Liver (tissue), 9 donors: ENCODE measurements around the gene XPNPEP3. TPM values are rescaled to one million over a fixed set of nuclear protein-coding genes. Genes with fewer than 3 reads are reported as not detected.

Experiments
- DNase-seq: peaks from one replicate; pipeline ENCODE4 v3.0.0-alpha.2; 2017; ENCODE audit warnings: low spot score
- H3K27ac ChIP-seq, 2 donors: one replicate each; pipeline ENCODE4 v1.7.0; 2013; ENCODE audit warnings: inconsistent platforms in 2 of 2, low read length in 2 of 2, control low read depth in 1 of 2, low read depth in 1 of 2, mild to moderate bottlenecking in 1 of 2
- H3K27me3 ChIP-seq, 4 donors: one replicate each; pipeline versions ENCODE4 v1.6.1 to v1.7.0; 2013; ENCODE audit warnings: low read length in 3 of 4, inconsistent platforms in 1 of 4, mild to moderate bottlenecking in 1 of 4, moderate library complexity in 1 of 4; ENCODE audit not compliant: control insufficient read depth in 4 of 4, insufficient read depth in 4 of 4
- H3K36me3 ChIP-seq, 4 donors: one replicate each; pipeline versions ENCODE4 v1.6.1 to v1.7.0; 2013; ENCODE audit warnings: low read length in 3 of 4, mild to moderate bottlenecking in 3 of 4, low read depth in 1 of 4, moderate library complexity in 1 of 4; ENCODE audit not compliant: control insufficient read depth in 4 of 4, insufficient read depth in 3 of 4
- H3K4me1 ChIP-seq, 4 donors: one replicate each; pipeline versions ENCODE4 v1.6.1 to v1.7.0; 2013; ENCODE audit warnings: low read length in 3 of 4, mild to moderate bottlenecking in 3 of 4, moderate library complexity in 1 of 4; ENCODE audit not compliant: control insufficient read depth in 4 of 4, insufficient read depth in 4 of 4
- H3K4me3 ChIP-seq, 3 donors: one replicate each; pipeline versions ENCODE4 v1.6.1 to v1.7.0; 2013; ENCODE audit warnings: low read length in 3 of 3, control low read depth in 1 of 3, low read depth in 1 of 3, mild to moderate bottlenecking in 1 of 3
- H3K9ac ChIP-seq, 2 donors: one replicate each; pipeline ENCODE4 v1.7.0; 2013; ENCODE audit warnings: low read length in 2 of 2, mild to moderate bottlenecking in 2 of 2, moderate library complexity in 2 of 2, control low read depth in 1 of 2, low read depth in 1 of 2
- H3K9me3 ChIP-seq, 4 donors: one replicate each; pipeline versions ENCODE4 v1.6.1 to v1.7.0; 2013; ENCODE audit warnings: low read length in 3 of 4; ENCODE audit not compliant: control insufficient read depth in 4 of 4
- EGR1 ChIP-seq, 2 donors: IDR thresholded peaks; 2 replicates each; pipeline ENCODE4 v1.6.1; 2016 to 2018; ENCODE audit warnings: antibody characterized with exemption in 2 of 2, low read depth in 2 of 2
- FOXA1 ChIP-seq: IDR thresholded peaks from 2 replicates; pipeline ENCODE4 v1.6.1; 2016; ENCODE audit warnings: antibody characterized with exemption
- JUND ChIP-seq, 2 donors: IDR thresholded peaks; 2 replicates each; pipeline ENCODE4 v1.6.1; 2016; ENCODE audit warnings: antibody characterized with exemption in 2 of 2
- NR2F2 ChIP-seq: IDR thresholded peaks from 2 replicates; pipeline ENCODE4 v1.6.1; 2016; ENCODE audit warnings: antibody characterized with exemption
- RAD21 ChIP-seq, 2 donors: IDR thresholded peaks; 2 replicates each; pipeline ENCODE4 v1.6.1; 2016; ENCODE audit warnings: antibody characterized with exemption in 2 of 2, mild to moderate bottlenecking in 2 of 2
- TAF1 ChIP-seq: conservative IDR thresholded peaks from 2 replicates; pipeline ENCODE4 v1.6.1; 2016; ENCODE audit warnings: antibody characterized with exemption, mild to moderate bottlenecking
- YY1 ChIP-seq: IDR thresholded peaks from 2 replicates; pipeline ENCODE4 v1.6.1; 2016; ENCODE audit warnings: antibody characterized with exemption, mild to moderate bottlenecking
- WGBS: extraction: QIAGEN DNeasy Blood & Tissue Kit; methylation state at CpG from one replicate; pipeline ENCODE4 v1.1.7; 2013; 5-methylcytosine and 5-hydroxymethylcytosine counted together
- polyA plus RNA-seq, 2 donors: library from polyadenylated mRNA; stranded (reverse) in 1 of 2; unstranded in 1 of 2; fragments of 200-250 nt in 1 of 2; fragments of >200 nt in 1 of 2; fragmentation: Nextera tagmentation in 1 of 2; extraction: Ambion mirVana in 1 of 2; gene quantifications; one replicate each; pipeline versions ENCODE4 v1.2.1 to v1.2.3, GENCODE V29; 2013 to 2015
- total RNA-seq, 2 donors: library from RNA; depleted of rRNA; stranded (reverse); fragments of >200 nt; gene quantifications; one replicate each; pipeline ENCODE4 v1.2.3, GENCODE V29; 2014
- TF ChIP-seq, protein P1 (sequence below): IDR thresholded peaks from 2 replicates; pipeline ENCODE4 v1.6.1; 2016; ENCODE audit warnings: antibody characterized with exemption
- TF ChIP-seq, protein P2 (sequence below): IDR thresholded peaks from 2 replicates; pipeline ENCODE4 v1.6.1; 2016; ENCODE audit warnings: antibody characterized with exemption
- TF ChIP-seq, protein P3 (sequence below): IDR thresholded peaks from 2 replicates; pipeline ENCODE4 v1.6.1; 2016; ENCODE audit warnings: antibody characterized with exemption
- TF ChIP-seq, protein P4 (sequence below): fragments of 150-350 bp; IDR thresholded peaks from 2 replicates; pipeline ENCODE4 v1.5.1; 2017; ENCODE audit warnings: improper control_type of control experiment, low read depth, low read length; ENCODE audit not compliant: missing input control
- donor health status: healthy.
- donor health status: healthy.
- donor health status: healthy.
- donor health status: healthy.
- donor health status: healthy.

The XPNPEP3 gene
- total and polyA plus RNA-seq, 4 donors: 5.5 to 16.4 (median 8.6) TPM

DNA sequence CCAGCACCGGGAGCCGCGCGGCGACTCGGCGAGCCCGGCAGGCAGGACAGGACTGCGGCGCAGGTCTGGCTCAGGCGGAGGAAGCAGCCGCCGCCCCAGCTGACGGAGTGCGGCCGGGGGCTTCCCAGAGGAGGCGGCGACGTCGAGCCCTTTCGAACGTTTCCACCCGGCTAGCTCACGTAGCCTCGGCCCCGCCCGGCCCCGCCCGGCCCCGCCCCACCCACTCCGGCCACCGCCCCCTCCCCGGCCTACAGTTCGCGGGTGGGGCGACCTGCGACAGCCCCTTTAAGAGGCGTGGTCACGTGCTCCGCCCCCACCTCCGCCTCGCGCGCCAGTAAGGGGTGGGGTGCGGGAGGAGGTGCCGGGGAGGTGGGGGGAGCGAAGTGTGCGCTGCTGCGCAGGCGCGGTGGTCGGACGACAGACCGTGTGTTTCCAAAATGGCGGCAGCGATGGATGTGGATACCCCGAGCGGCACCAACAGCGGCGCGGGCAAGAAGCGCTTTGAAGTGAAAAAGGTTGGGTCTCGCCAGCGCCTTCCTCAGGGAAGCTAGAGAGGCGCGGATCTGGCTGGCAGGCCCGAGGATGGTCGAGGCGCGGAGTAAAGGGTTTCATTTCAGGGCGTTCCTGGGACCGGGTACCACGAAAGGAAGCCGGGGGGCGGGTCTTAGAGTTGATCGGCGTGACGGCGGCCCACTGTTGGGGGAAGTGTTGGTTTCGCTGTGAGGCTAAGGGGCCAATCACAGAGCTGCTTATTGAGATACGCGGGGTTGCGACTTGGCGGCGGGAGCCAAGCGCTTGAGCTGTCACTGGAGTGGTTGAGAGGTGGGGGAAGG, 94.2 kb downstream of the XPNPEP3 start, which contains the start of gene RBX1 (continued):
- TF ChIP-seq, protein P1, sequence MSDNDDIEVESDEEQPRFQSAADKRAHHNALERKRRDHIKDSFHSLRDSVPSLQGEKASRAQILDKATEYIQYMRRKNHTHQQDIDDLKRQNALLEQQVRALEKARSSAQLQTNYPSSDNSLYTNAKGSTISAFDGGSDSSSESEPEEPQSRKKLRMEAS: peak; percentile 14

DNA sequence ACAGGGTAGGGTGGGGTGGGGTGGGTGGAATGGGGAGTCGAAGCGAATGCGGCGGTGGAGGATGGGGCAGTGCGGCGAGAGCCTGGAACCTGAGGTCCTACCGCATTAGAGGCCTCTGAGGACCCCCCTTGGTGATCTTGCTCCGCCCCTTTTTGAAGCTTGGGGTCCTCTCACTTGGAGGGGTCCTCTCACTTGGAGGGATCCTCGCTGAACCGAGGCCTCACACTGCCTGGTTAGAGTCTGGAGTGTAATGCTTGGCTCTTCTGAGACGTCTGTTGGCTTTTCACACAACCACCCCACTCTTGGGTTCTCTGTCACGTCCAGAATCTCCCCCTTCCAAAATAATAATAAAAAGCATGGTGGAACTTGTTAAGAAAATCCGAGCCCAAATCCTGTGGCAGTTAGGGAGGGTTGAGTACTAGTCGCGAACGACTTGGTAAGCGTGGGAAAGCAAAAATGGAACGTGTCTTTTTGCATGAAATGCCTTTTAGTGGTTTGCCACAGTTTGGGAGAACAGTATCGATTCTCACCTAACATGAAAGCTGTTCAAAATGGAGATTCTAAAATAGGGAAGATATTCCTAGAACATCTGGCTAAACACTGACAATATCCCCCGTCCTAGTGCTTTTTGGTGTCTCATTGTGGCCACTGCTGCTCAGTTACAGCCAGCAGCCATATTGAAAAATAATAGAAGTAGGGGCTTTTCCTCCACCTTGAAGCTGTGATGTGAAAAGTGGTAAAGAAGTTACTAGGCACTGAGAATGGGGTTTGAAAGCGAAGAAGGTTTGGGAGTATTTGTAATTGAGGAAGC, 95.1 kb downstream of the XPNPEP3 start:
- DNase-seq: no peak
- peak overlapping the region; percentile 73 to 95 for H3K27ac ChIP-seq
- H3K36me3 ChIP-seq: peaks cover 4 to 11% (median 6%) of the 10 kb centered on the region in 4 donors
- H3K9me3 ChIP-seq: no peaks in the 10 kb centered on the region
- WGBS: 8% methylated on average over 21 of the region's 21 CpGs
- H3K27me3 ChIP-seq: no peaks in the 10 kb centered on the region
- peaks cover 3 to 17% (median 10%) of the 10 kb centered on the region in 4 donors for H3K4me1 ChIP-seq
- peak overlapping the region; percentile 56 to 88 for H3K9ac ChIP-seq
- TF ChIP-seq YY1 (peak; percentile 61), EGR1 (IDR thresholded peaks at IDR 0.05; ENCODE audit: low read depth in 2 of 2) (no peak)
- peak overlapping the region; percentile 89 to 100 (median 90) for H3K4me3 ChIP-seq

DNA sequence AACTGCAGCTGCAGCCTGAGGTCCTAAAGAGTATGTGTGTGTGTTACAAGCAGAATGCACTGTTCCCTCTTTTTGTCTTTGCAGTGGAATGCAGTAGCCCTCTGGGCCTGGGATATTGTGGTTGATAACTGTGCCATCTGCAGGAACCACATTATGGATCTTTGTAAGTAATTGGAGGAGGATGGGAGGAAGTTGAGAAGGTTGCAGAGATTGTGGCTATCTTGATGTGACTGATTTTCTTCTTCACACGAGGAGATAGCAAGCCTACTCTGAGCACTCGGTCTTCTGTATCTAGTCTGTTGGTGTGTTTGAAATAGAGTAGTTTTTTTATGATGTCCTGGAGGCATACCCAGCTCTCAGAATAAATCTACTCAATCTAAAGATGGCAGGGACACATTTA, 96.5 kb downstream of the XPNPEP3 start:
- TF ChIP-seq, protein P1: no peak
- TF ChIP-seq RAD21 (IDR thresholded peaks at IDR 0.05) (no peak), NR2F2 (no peak), TAF1 (no peak), FOXA1 (no peak), JUND (IDR thresholded peaks at IDR 0.05) (no peak)
- TF ChIP-seq, protein P2, sequence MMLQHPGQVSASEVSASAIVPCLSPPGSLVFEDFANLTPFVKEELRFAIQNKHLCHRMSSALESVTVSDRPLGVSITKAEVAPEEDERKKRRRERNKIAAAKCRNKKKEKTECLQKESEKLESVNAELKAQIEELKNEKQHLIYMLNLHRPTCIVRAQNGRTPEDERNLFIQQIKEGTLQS: no peak
- TF ChIP-seq, protein P3, sequence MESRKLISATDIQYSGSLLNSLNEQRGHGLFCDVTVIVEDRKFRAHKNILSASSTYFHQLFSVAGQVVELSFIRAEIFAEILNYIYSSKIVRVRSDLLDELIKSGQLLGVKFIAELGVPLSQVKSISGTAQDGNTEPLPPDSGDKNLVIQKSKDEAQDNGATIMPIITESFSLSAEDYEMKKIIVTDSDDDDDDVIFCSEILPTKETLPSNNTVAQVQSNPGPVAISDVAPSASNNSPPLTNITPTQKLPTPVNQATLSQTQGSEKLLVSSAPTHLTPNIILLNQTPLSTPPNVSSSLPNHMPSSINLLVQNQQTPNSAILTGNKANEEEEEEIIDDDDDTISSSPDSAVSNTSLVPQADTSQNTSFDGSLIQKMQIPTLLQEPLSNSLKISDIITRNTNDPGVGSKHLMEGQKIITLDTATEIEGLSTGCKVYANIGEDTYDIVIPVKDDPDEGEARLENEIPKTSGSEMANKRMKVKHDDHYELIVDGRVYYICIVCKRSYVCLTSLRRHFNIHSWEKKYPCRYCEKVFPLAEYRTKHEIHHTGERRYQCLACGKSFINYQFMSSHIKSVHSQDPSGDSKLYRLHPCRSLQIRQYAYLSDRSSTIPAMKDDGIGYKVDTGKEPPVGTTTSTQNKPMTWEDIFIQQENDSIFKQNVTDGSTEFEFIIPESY: no peak
- TF ChIP-seq, protein P4, sequence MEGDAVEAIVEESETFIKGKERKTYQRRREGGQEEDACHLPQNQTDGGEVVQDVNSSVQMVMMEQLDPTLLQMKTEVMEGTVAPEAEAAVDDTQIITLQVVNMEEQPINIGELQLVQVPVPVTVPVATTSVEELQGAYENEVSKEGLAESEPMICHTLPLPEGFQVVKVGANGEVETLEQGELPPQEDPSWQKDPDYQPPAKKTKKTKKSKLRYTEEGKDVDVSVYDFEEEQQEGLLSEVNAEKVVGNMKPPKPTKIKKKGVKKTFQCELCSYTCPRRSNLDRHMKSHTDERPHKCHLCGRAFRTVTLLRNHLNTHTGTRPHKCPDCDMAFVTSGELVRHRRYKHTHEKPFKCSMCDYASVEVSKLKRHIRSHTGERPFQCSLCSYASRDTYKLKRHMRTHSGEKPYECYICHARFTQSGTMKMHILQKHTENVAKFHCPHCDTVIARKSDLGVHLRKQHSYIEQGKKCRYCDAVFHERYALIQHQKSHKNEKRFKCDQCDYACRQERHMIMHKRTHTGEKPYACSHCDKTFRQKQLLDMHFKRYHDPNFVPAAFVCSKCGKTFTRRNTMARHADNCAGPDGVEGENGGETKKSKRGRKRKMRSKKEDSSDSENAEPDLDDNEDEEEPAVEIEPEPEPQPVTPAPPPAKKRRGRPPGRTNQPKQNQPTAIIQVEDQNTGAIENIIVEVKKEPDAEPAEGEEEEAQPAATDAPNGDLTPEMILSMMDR: no peak
- DNase-seq: no peak
- Histone ChIP-seq H3K4me1 (peaks cover 3 to 17% (median 10%) of the 10 kb centered on the region in 4 donors), H3K9ac (no peak overlapping the region), H3K36me3 (peaks cover 5 to 11% (median 6%) of the 10 kb centered on the region in 4 donors), H3K4me3 (no peak overlapping the region), H3K9me3 (no peaks in the 10 kb centered on the region), H3K27me3 (no peaks in the 10 kb centered on the region), H3K27ac (no peak overlapping the region)
- 79% methylated on average over 2 of the region's 2 CpGs for WGBS
